ENCODE results near the gene ANKRD52. TPM values are rescaled to one million over a fixed set of nuclear protein-coding genes. Genes with fewer than 3 reads are reported as not detected.
A peak's percentile ranks its signal among the peaks of the same experiment; 100 is the strongest.

ANKRD52 gene
- total and polyA plus RNA-seq, 9 of the 15 experiments (the other 6 are each of a cell fraction or from before 2014, with no cell fraction given): 0.52 to 46.8 (median 7.9) TPM

DNA sequence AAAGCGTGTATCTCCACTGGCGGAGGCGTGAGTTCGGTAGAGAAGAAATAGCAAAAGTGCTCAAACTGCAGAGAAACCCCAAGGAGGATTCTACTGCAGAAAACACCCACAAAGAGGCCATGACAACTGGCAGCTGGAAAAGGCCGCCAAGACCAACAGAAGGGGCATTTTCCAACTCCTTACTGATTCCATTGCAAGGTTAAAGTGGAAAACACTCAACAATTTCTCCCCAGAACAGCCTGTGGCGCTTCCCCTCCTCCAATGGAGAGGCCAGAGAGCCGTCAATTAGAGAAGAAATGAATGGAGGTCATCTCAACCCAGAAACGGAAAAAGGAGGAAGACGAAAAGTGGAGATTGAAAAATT, 618 bp upstream of the ANKRD52 start (continued):
- TF ChIP-seq, protein P1, sequence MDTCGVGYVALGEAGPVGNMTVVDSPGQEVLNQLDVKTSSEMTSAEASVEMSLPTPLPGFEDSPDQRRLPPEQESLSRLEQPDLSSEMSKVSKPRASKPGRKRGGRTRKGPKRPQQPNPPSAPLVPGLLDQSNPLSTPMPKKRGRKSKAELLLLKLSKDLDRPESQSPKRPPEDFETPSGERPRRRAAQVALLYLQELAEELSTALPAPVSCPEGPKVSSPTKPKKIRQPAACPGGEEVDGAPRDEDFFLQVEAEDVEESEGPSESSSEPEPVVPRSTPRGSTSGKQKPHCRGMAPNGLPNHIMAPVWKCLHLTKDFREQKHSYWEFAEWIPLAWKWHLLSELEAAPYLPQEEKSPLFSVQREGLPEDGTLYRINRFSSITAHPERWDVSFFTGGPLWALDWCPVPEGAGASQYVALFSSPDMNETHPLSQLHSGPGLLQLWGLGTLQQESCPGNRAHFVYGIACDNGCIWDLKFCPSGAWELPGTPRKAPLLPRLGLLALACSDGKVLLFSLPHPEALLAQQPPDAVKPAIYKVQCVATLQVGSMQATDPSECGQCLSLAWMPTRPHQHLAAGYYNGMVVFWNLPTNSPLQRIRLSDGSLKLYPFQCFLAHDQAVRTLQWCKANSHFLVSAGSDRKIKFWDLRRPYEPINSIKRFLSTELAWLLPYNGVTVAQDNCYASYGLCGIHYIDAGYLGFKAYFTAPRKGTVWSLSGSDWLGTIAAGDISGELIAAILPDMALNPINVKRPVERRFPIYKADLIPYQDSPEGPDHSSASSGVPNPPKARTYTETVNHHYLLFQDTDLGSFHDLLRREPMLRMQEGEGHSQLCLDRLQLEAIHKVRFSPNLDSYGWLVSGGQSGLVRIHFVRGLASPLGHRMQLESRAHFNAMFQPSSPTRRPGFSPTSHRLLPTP (IDR thresholded peaks at IDR 0.05; ENCODE audit: borderline replicate concordance, extremely low read depth, insufficient read length): no peak
- TF ChIP-seq POLR2AphosphoS2 (IDR thresholded peaks at IDR 0.05; ENCODE audit: low read length) (no peak), TBL1XR1 (IDR thresholded peaks at IDR 0.05; ENCODE audit: low read length in 2 of 2) (no peak), OTX1 (CRISPR knock-in tag; IDR thresholded peaks at IDR 0.05) (peak; percentile 23; the same call in 1 of the 2 replicates), ZKSCAN1 (IDR thresholded peaks at IDR 0.05; ENCODE audit: low read depth, low read length) (no peak), DACH1 (IDR thresholded peaks at IDR 0.05; ENCODE audit: partially characterized antibody) (no peak), ZNF764 (CRISPR knock-in tag; IDR thresholded peaks at IDR 0.05; ENCODE audit: low read depth) (no peak), ZBTB40 (IDR thresholded peaks at IDR 0.05) (no peak), ZBTB40 (CRISPR knock-in tag; IDR thresholded peaks at IDR 0.05) (no peak), ZNF253 (CRISPR knock-in tag; conservative IDR thresholded peaks at IDR 0.05) (no peak), TSHZ1 (CRISPR knock-in tag; IDR thresholded peaks at IDR 0.05) (no peak), CCAR2 (IDR thresholded peaks at IDR 0.05; ENCODE audit: low read depth, low read length) (no peak)
- TF ChIP-seq, protein P2, sequence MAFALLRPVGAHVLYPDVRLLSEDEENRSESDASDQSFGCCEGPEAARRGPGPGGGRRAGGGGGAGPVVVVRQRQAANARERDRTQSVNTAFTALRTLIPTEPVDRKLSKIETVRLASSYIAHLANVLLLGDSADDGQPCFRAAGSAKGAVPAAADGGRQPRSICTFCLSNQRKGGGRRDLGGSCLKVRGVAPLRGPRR (CRISPR knock-in tag; IDR thresholded peaks at IDR 0.05): no peak

All from K562 (cell line).